Right atrium auricular region (tissue), 2 donors: ENCODE measurements around the gene ABCD3. TPM values are rescaled to one million over a fixed set of nuclear protein-coding genes. Genes with fewer than 3 reads are reported as not detected.

Experiments used
- DNase-seq: peaks from one replicate; pipeline ENCODE4 v3.0.0-alpha.2; 2019; ENCODE audit warnings: low spot score
- H3K27ac ChIP-seq, 2 donors: fragments of 200-600 bp; sonication (generic); 1 replicate in 1 of 2; 2 replicates in 1 of 2; pipeline ENCODE4 v1.5.1; 2016 to 2019
- H3K27me3 ChIP-seq, 2 donors: fragments of 200-600 bp; sonication (generic); one replicate each; pipeline versions ENCODE4 v1.5.1 to v1.6.0; 2017 to 2019
- H3K36me3 ChIP-seq: fragments of 200-600 bp; sonication (generic); one replicate; pipeline ENCODE4 v1.5.1; 2016
- H3K4me1 ChIP-seq, 2 donors: fragments of 200-600 bp; sonication (generic); one replicate each; pipeline versions ENCODE4 v1.5.1 to v1.6.0; 2017 to 2019
- H3K4me3 ChIP-seq, 2 donors: fragments of 200-600 bp; sonication (generic); 1 replicate in 1 of 2; 2 replicates in 1 of 2; pipeline ENCODE4 v1.5.1; 2017 to 2019; ENCODE audit warnings: mild to moderate bottlenecking in 1 of 2, moderate library complexity in 1 of 2
- H3K9me3 ChIP-seq, 2 donors: fragments of 200-600 bp; sonication (generic); one replicate each; pipeline ENCODE4 v1.5.1; 2019
- CTCF ChIP-seq, 2 donors: fragments of 200-600 bp; sonication (generic); IDR thresholded peaks; one replicate each; pipeline ENCODE4 v1.5.1; 2019; ENCODE audit warnings: antibody characterized with exemption in 2 of 2
- total RNA-seq, 2 donors: library from RNA; depleted of rRNA; stranded (reverse); fragments of >200 nt; gene quantifications; one replicate each; pipeline ENCODE4 v1.1.0, GENCODE V29; 2016

Gene ABCD3
- total RNA-seq, 2 donors from 2014 or later, result 24.6 to 54.1 TPM

GRCh38 chr1:94530373-94530878 lies 112.2 kb downstream of the ABCD3 start:
- H3K4me3 ChIP-seq, result no peak overlapping the region
- H3K36me3 ChIP-seq, result peaks cover 50% of the 10 kb centered on the region

GRCh38 chr1:94531664-94532063 lies 113.5 kb downstream of the ABCD3 start:
- no peak for DNase-seq
- no peak overlapping the region for H3K27ac ChIP-seq
- peaks cover 50% of the 10 kb centered on the region for H3K36me3 ChIP-seq
- no peak overlapping the region for H3K4me3 ChIP-seq
- no peak for TF ChIP-seq CTCF (IDR thresholded peaks at IDR 0.05)
- H3K4me1 ChIP-seq, result peaks cover 0 to 21% of the 10 kb centered on the region in 2 donors
- H3K9me3 ChIP-seq, result no peaks in the 10 kb centered on the region
- H3K27me3 ChIP-seq, result no peaks in the 10 kb centered on the region

More at GRCh38 chr1:94530373-94530878, 112.2 kb downstream of the ABCD3 start:
- H3K27me3 ChIP-seq, result no peaks in the 10 kb centered on the region
- H3K27ac ChIP-seq, result no peak overlapping the region
- no peak for DNase-seq
- TF ChIP-seq CTCF (IDR thresholded peaks at IDR 0.05), result no peak
- peaks cover 0 to 11% of the 10 kb centered on the region in 2 donors for H3K4me1 ChIP-seq
- H3K9me3 ChIP-seq, result no peaks in the 10 kb centered on the region

GRCh38 chr1:94532077-94532476 lies 113.9 kb downstream of the ABCD3 start:
- peaks cover 0 to 22% of the 10 kb centered on the region in 2 donors for H3K4me1 ChIP-seq
- no peaks in the 10 kb centered on the region for H3K27me3 ChIP-seq
- no peaks in the 10 kb centered on the region for H3K9me3 ChIP-seq
- H3K36me3 ChIP-seq, result peaks cover 50% of the 10 kb centered on the region
- DNase-seq, result no peak
- TF ChIP-seq CTCF (IDR thresholded peaks at IDR 0.05), result no peak
- H3K4me3 ChIP-seq, result no peak overlapping the region
- H3K27ac ChIP-seq, result no peak overlapping the region

- Histone ChIP-seq H3K9me3 (no peaks in the 10 kb centered on the region), H3K4me3 (no peak overlapping the region), H3K36me3 (peaks cover 42% of the 10 kb centered on the region), H3K4me1 (peaks cover 0 to 27% of the 10 kb centered on the region in 2 donors), H3K27me3 (no peaks in the 10 kb centered on the region), H3K27ac (peak overlapping the region; percentile 36 to 97)
- DNase-seq, result no peak
- no peak for TF ChIP-seq CTCF (IDR thresholded peaks at IDR 0.05)
Measured at GRCh38 chr1:94535095-94535494, 116.9 kb downstream of the ABCD3 start.

DNA sequence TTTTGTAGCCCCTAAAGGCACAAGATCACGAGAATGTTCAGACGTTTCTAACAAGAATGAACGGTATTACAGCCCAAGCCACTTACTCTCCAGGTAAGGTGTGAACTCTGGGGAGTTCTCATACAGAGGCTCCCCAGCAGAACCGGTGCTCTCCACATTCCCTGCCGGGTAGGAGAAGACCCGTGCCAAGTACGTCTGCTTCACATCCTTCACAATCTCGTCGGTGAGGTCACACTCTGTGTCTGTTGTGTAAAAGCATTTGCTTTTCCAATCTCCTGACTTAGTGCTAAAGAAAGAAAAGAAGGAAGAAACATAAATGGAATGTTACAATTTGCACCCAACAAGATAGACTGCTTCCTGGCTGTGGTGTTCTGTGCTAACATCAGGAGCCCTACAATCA lies 117.7 kb downstream of the ABCD3 start:
- no peak for TF ChIP-seq CTCF (IDR thresholded peaks at IDR 0.05)
- Histone ChIP-seq H3K4me3 (no peak overlapping the region), H3K27ac (peak overlapping the region; percentile 36 to 97), H3K9me3 (no peaks in the 10 kb centered on the region), H3K36me3 (peaks cover 36% of the 10 kb centered on the region), H3K4me1 (peaks cover 0 to 27% of the 10 kb centered on the region in 2 donors), H3K27me3 (no peaks in the 10 kb centered on the region)
- no peak for DNase-seq

DNA sequence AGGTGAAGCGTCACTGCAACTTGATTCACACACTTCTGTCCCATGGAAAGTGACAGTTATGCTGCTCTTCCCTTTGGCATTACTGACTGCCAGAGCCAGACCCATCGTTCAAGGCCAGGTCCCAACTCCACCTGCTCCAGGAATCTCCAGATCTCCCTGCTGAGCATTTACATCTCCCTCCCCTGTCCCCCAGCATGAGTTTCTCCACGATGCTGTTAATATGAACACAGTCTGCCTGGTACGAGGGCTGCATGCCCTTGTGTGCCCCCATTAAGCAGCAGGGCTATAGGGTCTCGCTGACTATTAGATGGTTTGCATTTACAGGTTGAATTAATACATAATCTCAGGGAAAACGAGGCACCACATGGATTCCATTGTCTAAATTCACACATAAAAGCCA lies 119.1 kb downstream of the ABCD3 start:
- H3K27me3 ChIP-seq, result no peaks in the 10 kb centered on the region
- peaks cover 0 to 29% of the 10 kb centered on the region in 2 donors for H3K4me1 ChIP-seq
- DNase-seq, result no peak
- peaks cover 24% of the 10 kb centered on the region for H3K36me3 ChIP-seq
- H3K4me3 ChIP-seq, result no peak overlapping the region
- no peaks in the 10 kb centered on the region for H3K9me3 ChIP-seq
- peak overlapping the region; percentile 36 to 97 for H3K27ac ChIP-seq
- TF ChIP-seq CTCF (IDR thresholded peaks at IDR 0.05), result no peak
